GM13976 (cell line): ENCODE results near the gene LRRC8D.
"Not testable (repeated sequence)": the region's sequence is repeated elsewhere in the genome, so short reads cannot be mapped to it uniquely, and the experiment has no call there.

ENCODE experiments used
- DNase-seq: peaks from one replicate; pipeline ENCODE4 v3.0.0; 2012; ENCODE audit warnings: low spot score
- CTCF ChIP-seq: IDR thresholded peaks from 2 replicates; pipeline ENCODE4 v1.5.1; 2012; ENCODE audit warnings: borderline replicate concordance, mild to moderate bottlenecking; ENCODE audit not compliant: insufficient read depth; ENCODE audit errors: extremely low read depth, missing control alignments, control extremely low read depth
- in situ Hi-C: fragments of 300-500 bp; cut with MboI; formaldehyde crosslinking; loops from one replicate; pipeline ENCODE4 v1.12.0; 2022; ENCODE audit warnings: low sequenced_read_pairs, mixed read lengths, inconsistent platforms; ENCODE audit not compliant: unreplicated experiment

Gene LRRC8D

GRCh38 chr1:89786628-89787214 lies 34.1 kb upstream of the LRRC8D start:
- DNase-seq, result no peak
- TF ChIP-seq CTCF, result no peak
- in situ Hi-C loops, result no loop called here

GRCh38 chr1:89790592-89790991 lies 30.2 kb upstream of the LRRC8D start:
- no peak for DNase-seq
- no peak for TF ChIP-seq CTCF
- in situ Hi-C loops, result no loop called here

GRCh38 chr1:89791064-89791726 lies 29.6 kb upstream of the LRRC8D start:
- no peak for DNase-seq
- in situ Hi-C loops, result no loop called here
- TF ChIP-seq CTCF, result no peak

GRCh38 chr1:89794406-89794805 lies 26.4 kb upstream of the LRRC8D start:
- in situ Hi-C loops, result no loop called here
- no peak for TF ChIP-seq CTCF
- DNase-seq, result no peak

- in situ Hi-C loops, DNase-seq: not testable (repeated sequence)
These were observed 25.3 kb upstream of the LRRC8D start for GRCh38 chr1:89795571-89795970.

- in situ Hi-C loops, result not testable (repeated sequence)
These were observed 23.0 kb upstream of the LRRC8D start for GRCh38 chr1:89797876-89798275.

GRCh38 chr1:89799495-89799894 lies 21.3 kb upstream of the LRRC8D start:
- no peak for TF ChIP-seq CTCF
- DNase-seq, result no peak

More at GRCh38 chr1:89797876-89798275, 23.0 kb upstream of the LRRC8D start:
- not testable (repeated sequence) for DNase-seq

More at GRCh38 chr1:89799495-89799894, 21.3 kb upstream of the LRRC8D start:
- in situ Hi-C loops, result no loop called here
